H1 (cell line): Measurements from ENCODE around the gene MYO9B. TPM values are rescaled to one million over a fixed set of nuclear protein-coding genes. Genes with fewer than 3 reads are reported as not detected.

Experiments used
- CTCF ChIA-PET: fragments of 300-600 bp; sonication (Branson Sonifier 250); formaldehyde crosslinking; loops from one replicate; lab custom pipeline; 2021; ENCODE audit not compliant: partially characterized antibody; lab: Charles Lee
- POLR2A ChIA-PET: fragments of 300-600 bp; sonication (Branson Sonifier 250); formaldehyde crosslinking; loops from one replicate; lab custom pipeline; 2021; ENCODE audit warnings: inconsistent platforms; ENCODE audit not compliant: partially characterized antibody; lab: Charles Lee
- DNase-seq, 2 experiments: peaks; one replicate each; pipeline versions ENCODE4 v3.0.0 to v3.0.0-alpha.2; 2010 to 2022; ENCODE audit warnings: low spot score in 2 of 2, low read depth in 1 of 2, mixed read lengths in 1 of 2
- FAIRE-seq: peaks from 2 replicates; lab custom pipeline; 2011; peaks lifted over from hg19 to GRCh38; lab: Jason Lieb, UNC
- H2AFZ ChIP-seq: 2 replicates; pipeline ENCODE4 v1.8.1; 2012; ENCODE audit warnings: low read length, inconsistent platforms
- H2AK5ac ChIP-seq: 2 replicates; pipeline ENCODE4 v1.6.1; 2013; ENCODE audit warnings: low read depth, low read length
- H2BK120ac ChIP-seq: replicated peaks from 2 replicates; pipeline ENCODE3; 2013; ENCODE audit warnings: low read depth, low read length, inconsistent platforms
- H2BK12ac ChIP-seq: 2 replicates; pipeline ENCODE4 v1.6.1; 2013; ENCODE audit warnings: low read depth, low read length
- H2BK15ac ChIP-seq: 2 replicates; pipeline ENCODE4 v1.6.1; 2013; ENCODE audit warnings: low read length
- H2BK20ac ChIP-seq: 2 replicates; pipeline ENCODE4 v1.6.1; 2013; ENCODE audit warnings: low read length
- H2BK5ac ChIP-seq: 2 replicates; pipeline ENCODE4 v1.6.1; 2013; ENCODE audit warnings: low read depth, low read length
- H3K14ac ChIP-seq: 2 replicates; pipeline ENCODE4 v1.6.1; 2013; ENCODE audit warnings: inconsistent platforms; ENCODE audit not compliant: insufficient read length
- H3K18ac ChIP-seq: 2 replicates; pipeline ENCODE4 v1.6.1; 2013; ENCODE audit warnings: low read length; ENCODE audit errors: extremely low read depth
- H3K23ac ChIP-seq: 2 replicates; pipeline ENCODE4 v1.6.1; 2013; ENCODE audit warnings: inconsistent platforms; ENCODE audit not compliant: insufficient read length
- H3K23me2 ChIP-seq: 2 replicates; pipeline ENCODE4 v1.6.1; 2013; ENCODE audit warnings: low read depth, low read length
- H3K27ac ChIP-seq: 2 replicates; pipeline ENCODE4 v1.6.1; 2011; ENCODE audit warnings: low read depth, low read length, inconsistent platforms
- H3K27me3 ChIP-seq, 4 experiments: replicated peaks in 1 of 4; 1 replicate in 1 of 4; 2 replicates in 3 of 4; pipeline versions ENCODE4 v1.6.1 to v1.8.1; 2011 to 2013; ENCODE audit warnings: low read length in 3 of 4, mild to moderate bottlenecking in 3 of 4, inconsistent platforms in 2 of 4, mixed read lengths in 2 of 4, moderate library complexity in 1 of 4; ENCODE audit not compliant: control insufficient read depth in 3 of 4, insufficient read depth in 3 of 4; ENCODE audit errors: extremely low read depth in 1 of 4
- H3K36me3 ChIP-seq, 4 experiments: 2 replicates each; pipeline versions ENCODE4 v1.6.1 to v1.8.1; 2011 to 2013; ENCODE audit warnings: mild to moderate bottlenecking in 4 of 4, low read length in 3 of 4, moderate library complexity in 2 of 4, control low read depth in 1 of 4, inconsistent platforms in 1 of 4; ENCODE audit not compliant: insufficient read depth in 4 of 4, control insufficient read depth in 2 of 4
- H3K4ac ChIP-seq: replicated peaks from 2 replicates; pipeline ENCODE3; 2013; ENCODE audit warnings: low read length, low read depth, mixed read lengths, inconsistent platforms; ENCODE audit not compliant: insufficient read length
- H3K4me1 ChIP-seq, 4 experiments: replicated peaks in 1 of 4; 1 replicate in 1 of 4; 2 replicates in 3 of 4; pipeline versions ENCODE4 v1.6.1 to v1.8.1; 2011 to 2013; ENCODE audit warnings: low read length in 3 of 4, inconsistent platforms in 2 of 4, mixed read lengths in 1 of 4; ENCODE audit not compliant: insufficient read depth in 4 of 4, control insufficient read depth in 3 of 4
- H3K4me2 ChIP-seq, 2 experiments: 2 replicates each; pipeline versions ENCODE4 v1.6.1 to v1.8.1; 2011 to 2013; ENCODE audit warnings: low read depth in 2 of 2, low read length in 2 of 2, control low read depth in 1 of 2, inconsistent platforms in 1 of 2, mild to moderate bottlenecking in 1 of 2; ENCODE audit not compliant: insufficient read depth in 1 of 2
- H3K4me3 ChIP-seq, 4 experiments: fragments of 200-600, 300-600 bp in 1 of 4; sonication (generic), shearing (Covaris generic), sonication (Bioruptor Twin) in 1 of 4; 2 replicates each; pipeline versions ENCODE4 v1.5.1 to v1.8.1; 2011 to 2016; ENCODE audit warnings: low read length in 4 of 4, low read depth in 3 of 4, control low read depth in 2 of 4, inconsistent platforms in 2 of 4, mild to moderate bottlenecking in 2 of 4, mixed read lengths in 1 of 4, moderate library complexity in 1 of 4; ENCODE audit not compliant: insufficient read depth in 2 of 4; ENCODE audit errors: extremely low read depth in 1 of 4
- H3K56ac ChIP-seq: replicated peaks from 2 replicates; pipeline ENCODE3; 2013; ENCODE audit warnings: low read depth, mild to moderate bottlenecking, mixed read lengths, low read length, inconsistent platforms; ENCODE audit not compliant: insufficient read length
- H3K79me1 ChIP-seq: 2 replicates; pipeline ENCODE4 v1.6.1; 2013; ENCODE audit warnings: low read depth, low read length, control low read depth
- H3K79me2 ChIP-seq, 2 experiments: 2 replicates each; pipeline versions ENCODE4 v1.6.1 to v1.8.1; 2012 to 2013; ENCODE audit warnings: low read length in 2 of 2, mild to moderate bottlenecking in 2 of 2, inconsistent platforms in 1 of 2; ENCODE audit not compliant: insufficient read depth in 2 of 2, control insufficient read depth in 1 of 2
- H3K9ac ChIP-seq, 4 experiments: replicated peaks in 1 of 4; 1 replicate in 1 of 4; 2 replicates in 3 of 4; pipeline versions ENCODE4 v1.6.1 to v1.8.1; 2011 to 2013; ENCODE audit warnings: low read depth in 3 of 4, low read length in 3 of 4, control low read depth in 2 of 4, mild to moderate bottlenecking in 2 of 4, moderate library complexity in 2 of 4, inconsistent platforms in 1 of 4; ENCODE audit errors: extremely low read depth in 1 of 4
- H3K9me3 ChIP-seq, 2 experiments: 2 replicates each; pipeline versions ENCODE4 v1.6.1 to v1.8.1; 2012 to 2013; ENCODE audit warnings: mild to moderate bottlenecking in 2 of 2, moderate library complexity in 2 of 2, control low read depth in 1 of 2, inconsistent platforms in 1 of 2, low read depth in 1 of 2, low read length in 1 of 2, mixed read lengths in 1 of 2; ENCODE audit not compliant: insufficient read depth in 2 of 2
- H4K20me1 ChIP-seq, 2 experiments: replicated peaks in 1 of 2; 2 replicates each; pipeline versions ENCODE3 to v1.8.1; 2011 to 2013; ENCODE audit warnings: inconsistent platforms in 2 of 2, low read length in 2 of 2, mild to moderate bottlenecking in 1 of 2; ENCODE audit not compliant: insufficient read depth in 2 of 2, control insufficient read depth in 1 of 2
- H4K5ac ChIP-seq: 2 replicates; pipeline ENCODE4 v1.6.1; 2013; ENCODE audit warnings: low read length, low read depth, mixed read lengths, inconsistent platforms; ENCODE audit not compliant: insufficient read length
- H4K8ac ChIP-seq: 2 replicates; pipeline ENCODE4 v1.8.0; 2013; ENCODE audit warnings: mild to moderate bottlenecking, moderate library complexity, low read length, inconsistent platforms; ENCODE audit not compliant: insufficient read depth; ENCODE audit errors: extremely low read depth
- H4K91ac ChIP-seq: replicated peaks from 2 replicates; pipeline ENCODE3; 2013; ENCODE audit warnings: low read length, mixed read lengths, inconsistent platforms; ENCODE audit not compliant: insufficient read length
- ASH2L ChIP-seq: fragments of 200-600, 300-600 bp; sonication (generic); IDR thresholded peaks from one replicate; pipeline ENCODE4 v1.7.1; 2017; ENCODE audit warnings: low read length
- CBX8 ChIP-seq: fragments of 300-800, 300-1000 bp; sonication (generic); IDR thresholded peaks from 2 replicates; pipeline ENCODE4 v1.7.1; 2016; ENCODE audit warnings: low read depth, low read length, borderline replicate concordance
- CEBPB ChIP-seq: IDR thresholded peaks from 2 replicates; pipeline ENCODE4 v1.6.1; 2012; ENCODE audit warnings: low read depth, low read length
- EP300 ChIP-seq, 2 experiments: IDR thresholded peaks; 1 replicate in 1 of 2; 2 replicates in 1 of 2; pipeline ENCODE4 v1.6.1; 2011 to 2012; ENCODE audit warnings: low read depth in 2 of 2, low read length in 2 of 2, mild to moderate bottlenecking in 2 of 2, borderline replicate concordance in 1 of 2, inconsistent platforms in 1 of 2, moderate library complexity in 1 of 2
- FOSL1 ChIP-seq: IDR thresholded peaks from 2 replicates; pipeline ENCODE4 v1.6.1; 2011; ENCODE audit warnings: mild to moderate bottlenecking, low read depth, low read length, moderate library complexity; ENCODE audit not compliant: insufficient read depth
- JUND ChIP-seq: IDR thresholded peaks from 2 replicates; pipeline ENCODE4 v1.6.1; 2011; ENCODE audit warnings: mild to moderate bottlenecking, improper control_type of control experiment, low read length
- KDM5A ChIP-seq: fragments of 200-600 bp; IDR thresholded peaks from 2 replicates; pipeline ENCODE4 v1.7.1; 2012; ENCODE audit warnings: mild to moderate bottlenecking, low read length, inconsistent platforms, mixed read lengths
- MAFK ChIP-seq: IDR thresholded peaks from 2 replicates; pipeline ENCODE4 v1.6.1; 2012; ENCODE audit warnings: low read depth, mild to moderate bottlenecking, improper control_type of control experiment, low read length
- POLR2A ChIP-seq, 2 experiments: IDR thresholded peaks; 1 replicate in 1 of 2; 2 replicates in 1 of 2; pipeline ENCODE4 v1.6.1; 2011; ENCODE audit warnings: low read depth in 2 of 2, low read length in 2 of 2, mild to moderate bottlenecking in 2 of 2; ENCODE audit errors: control extremely low read depth in 1 of 2
- SIRT6 ChIP-seq: IDR thresholded peaks from one replicate; pipeline ENCODE4 v1.7.1; 2012; ENCODE audit warnings: low read length, inconsistent platforms
- SP1 ChIP-seq: IDR thresholded peaks from 2 replicates; pipeline ENCODE4 v1.6.1; 2011; ENCODE audit warnings: low read depth, low read length
- YY1 ChIP-seq: IDR thresholded peaks from 2 replicates; pipeline ENCODE4 v1.6.1; 2011; ENCODE audit warnings: low read depth, mild to moderate bottlenecking, low read length
- WGBS, 2 experiments: shearing (Covaris generic) in 1 of 2; methylation state at CpG; one replicate each; pipeline versions ENCODE4 v1.1.6 to v1.1.7; 2013 to 2015; ENCODE audit warnings: low lambda C conversion rate in 2 of 2, mixed read lengths in 2 of 2, inconsistent platforms in 1 of 2, low coverage in 1 of 2, missing lambda C conversion rate in 1 of 2; ENCODE audit not compliant: insufficient replicate concordance in 2 of 2, insufficient coverage in 1 of 2, insufficient read length in 1 of 2; ENCODE audit errors: extremely low coverage in 1 of 2, missing lambda C conversion rate in 1 of 2; 5-methylcytosine and 5-hydroxymethylcytosine counted together
- polyA plus RNA-seq, 7 experiments: library from polyadenylated mRNA; depleted of rRNA in 3 of 7; stranded (reverse) in 5 of 7; unstranded in 2 of 7; fragments of >200 nt in 5 of 7; fragments of 200-250 nt in 2 of 7; gene quantifications; 1 replicate in 5 of 7; 2 replicates in 1 of 7; 4 replicates in 1 of 7; pipeline versions ENCODE4 v1.2.1 to v1.2.3, GENCODE V29; 2011 to 2013; ENCODE audit warnings: missing spikeins in 2 of 7, mixed read lengths in 2 of 7
- total RNA-seq: library from RNA; stranded (reverse); fragmentation: NEBNext Ultra II Directional; extraction: Animal tissue kit (Norgen Biotek cat#: 25700); gene quantifications from 2 replicates; pipeline ENCODE4 v1.2.1, GENCODE V29; 2021

MYO9B gene
- total and polyA plus RNA-seq, 2 of the 8 experiments (the other 6 are each of a cell fraction or from before 2014, with no cell fraction given): 27.6 to 77.1 TPM

DNA sequence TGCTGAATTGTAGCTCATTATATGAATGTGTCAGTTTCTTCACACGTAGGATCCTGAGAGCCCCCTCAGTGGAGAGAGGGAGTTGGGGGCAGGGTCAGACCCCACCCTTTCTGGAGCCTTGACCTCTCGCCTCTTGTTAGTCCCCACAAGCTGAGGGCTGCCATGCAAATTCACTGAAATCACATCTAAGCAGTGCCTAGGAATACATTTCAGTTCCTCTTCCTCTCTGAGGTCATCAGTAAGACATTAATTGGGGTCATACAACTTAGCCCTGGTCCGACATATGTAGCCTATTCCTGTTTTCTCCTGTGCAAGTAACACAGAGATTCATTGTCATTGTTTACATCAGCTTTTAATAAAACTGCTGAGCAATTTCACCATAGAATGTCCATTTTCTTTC, 30.0 kb downstream of the MYO9B start:
- FAIRE-seq: no peak
- H3K36me3 ChIP-seq: peaks cover 6 to 19% (median 9%) of the 10 kb centered on the region in 4 experiments; a peak in 7 of 8 replicates

More for the DNA sequence above, 30.0 kb downstream of the MYO9B start:
- H2BK120ac ChIP-seq: no peak overlapping the region
- H3K18ac ChIP-seq: no peak overlapping the region
- peaks cover 8% of the 10 kb centered on the region for H3K79me1 ChIP-seq
- H3K4me3 ChIP-seq: no peak overlapping the region
- no peak overlapping the region for H2BK5ac ChIP-seq
- no peak overlapping the region for H4K5ac ChIP-seq
- no peak overlapping the region for H2BK12ac ChIP-seq
- H2AFZ ChIP-seq: no peak overlapping the region
- H3K27ac ChIP-seq: no peak overlapping the region
- H3K23me2 ChIP-seq: no peaks in the 10 kb centered on the region
- peaks cover 2 to 8% of the 10 kb centered on the region in 2 experiments for H4K20me1 ChIP-seq
- no peaks in the 10 kb centered on the region for H3K4me1 ChIP-seq
- peaks cover 9 to 10% of the 10 kb centered on the region in 2 experiments for H3K9me3 ChIP-seq
- H3K27me3 ChIP-seq: no peaks in the 10 kb centered on the region
- no peaks in the 10 kb centered on the region; a peak in 1 of 4 replicates for H3K79me2 ChIP-seq
- H3K9ac ChIP-seq: no peak overlapping the region
- no peak overlapping the region for H3K56ac ChIP-seq
- no peak overlapping the region for H2BK15ac ChIP-seq
- no peak overlapping the region for H2BK20ac ChIP-seq
- WGBS, 2 experiments: 89% methylated on average over 3 of the region's 3 CpGs; no CpG with 5 or more reads in 1 of the 2 experiments
- no peak overlapping the region for H4K8ac ChIP-seq
- no peak overlapping the region for H3K4ac ChIP-seq
- no peak overlapping the region for H3K14ac ChIP-seq
- DNase-seq: no peak
- no peak overlapping the region for H2AK5ac ChIP-seq
- TF ChIP-seq ASH2L (no peak), KDM5A (no peak), CBX8 (no peak), SIRT6 (no peak), YY1 (no peak), FOSL1 (no peak), MAFK (no peak), POLR2A (IDR thresholded peaks at IDR 0.05; ENCODE audit: control extremely low read depth in 1 of 2, low read depth in 2 of 2, low read length in 2 of 2) (no peak), SP1 (no peak), JUND (no peak), CEBPB (no peak), EP300 (IDR thresholded peaks at IDR 0.05; ENCODE audit: borderline replicate concordance in 1 of 2, low read depth in 2 of 2, low read length in 2 of 2) (no peak)
- H4K91ac ChIP-seq: no peak overlapping the region
- H3K4me2 ChIP-seq: no peak overlapping the region
- POLR2A ChIA-PET: no interaction called here
- no peak overlapping the region for H3K23ac ChIP-seq
- CTCF ChIA-PET: interaction anchor here (0.6 to 1.9 kb wide), 5 partner anchors 9 to 1672 kb away, joined by 3 to 7 read pairs (median 3); no protein-coding TSS in a partner anchor
